IMR-90 (cell line): ENCODE results near the gene NRCAM. TPM values are rescaled to one million over a fixed set of nuclear protein-coding genes. Genes with fewer than 3 reads are reported as not detected.

ENCODE experiments used
- ATAC-seq: fragments of 200-7000 bp; cut with Tn5 transposase; 2 replicates; pipeline ENCODE4 v1.9.1; 2020; ENCODE audit warnings: low read depth, mild to moderate bottlenecking, moderate library complexity
- BruUV-seq: library from RNA; stranded (reverse); fragments of 400-500 nt; replicated peaks from 2 replicates; lab custom pipeline; 2021; lab: Mats Ljungman, UMichigan
- CTCF ChIA-PET: fragments of 300-600 bp; formaldehyde crosslinking; extraction: SDS; loops from one replicate; lab custom pipeline; 2021; ENCODE audit warnings: antibody characterized with exemption; lab: Yijun Ruan, JAX
- POLR2A ChIA-PET: fragments of 300-600 bp; sonication (Branson Sonifier 250); formaldehyde crosslinking; loops from one replicate; lab custom pipeline; 2022; ENCODE audit warnings: antibody characterized with exemption; ENCODE audit not compliant: unreplicated experiment; lab: Charles Lee
- DNase-seq: peaks from one replicate; pipeline ENCODE4 v3.0.0; 2013
- H2AFZ ChIP-seq: replicated peaks from 2 replicates; pipeline ENCODE3; 2013; ENCODE audit warnings: low read length, mild to moderate bottlenecking; ENCODE audit not compliant: poor library complexity
- H2AK5ac ChIP-seq: 2 replicates; pipeline ENCODE4 v1.6.1; 2013; ENCODE audit warnings: low read depth, low read length, inconsistent platforms
- H2AK9ac ChIP-seq: replicated peaks from 2 replicates; pipeline ENCODE3; 2013; ENCODE audit warnings: mild to moderate bottlenecking, low read depth, low read length, moderate library complexity; ENCODE audit not compliant: poor library complexity
- H2BK120ac ChIP-seq: 2 replicates; pipeline ENCODE4 v1.6.1; 2013; ENCODE audit warnings: low read depth, low read length, inconsistent platforms
- H2BK15ac ChIP-seq: 3 replicates; pipeline ENCODE4 v1.6.1; 2013; ENCODE audit warnings: low read depth, low read length, inconsistent platforms
- H2BK20ac ChIP-seq: 2 replicates; pipeline ENCODE4 v1.6.1; 2013; ENCODE audit warnings: low read depth, mild to moderate bottlenecking, inconsistent platforms, low read length, moderate library complexity
- H2BK5ac ChIP-seq: 2 replicates; pipeline ENCODE4 v1.6.1; 2013; ENCODE audit warnings: mild to moderate bottlenecking, low read depth, low read length, inconsistent platforms; ENCODE audit not compliant: poor library complexity, severe bottlenecking
- H3K14ac ChIP-seq: replicated peaks from 2 replicates; pipeline ENCODE4 v1.6.1; 2013; ENCODE audit warnings: low read depth, low read length, inconsistent platforms
- H3K18ac ChIP-seq: 2 replicates; pipeline ENCODE4 v1.6.1; 2013; ENCODE audit warnings: low read depth, low read length, control low read depth
- H3K23ac ChIP-seq: 2 replicates; pipeline ENCODE4 v1.6.1; 2013; ENCODE audit warnings: low read depth, low read length, inconsistent platforms
- H3K27ac ChIP-seq: 2 replicates; pipeline ENCODE4 v1.5.1; 2013; ENCODE audit warnings: mild to moderate bottlenecking, control low read depth, low read length; ENCODE audit not compliant: insufficient read depth
- H3K27me3 ChIP-seq: 2 replicates; pipeline ENCODE4 v1.6.1; 2013; ENCODE audit warnings: low read length; ENCODE audit not compliant: control insufficient read depth, insufficient read depth
- H3K36me3 ChIP-seq: 2 replicates; pipeline ENCODE4 v1.6.1; 2013; ENCODE audit warnings: low read length, mixed read lengths; ENCODE audit not compliant: control insufficient read depth, insufficient read depth
- H3K4ac ChIP-seq: 2 replicates; pipeline ENCODE4 v1.6.1; 2013; ENCODE audit warnings: low read depth, low read length, inconsistent platforms
- H3K4me1 ChIP-seq: 2 replicates; pipeline ENCODE4 v1.6.1; 2013; ENCODE audit warnings: low read length, mixed read lengths; ENCODE audit not compliant: control insufficient read depth, insufficient read depth
- H3K4me2 ChIP-seq: 2 replicates; pipeline ENCODE4 v1.6.1; 2013; ENCODE audit warnings: low read depth, mild to moderate bottlenecking, control low read depth, low read length, moderate library complexity
- H3K4me3 ChIP-seq: 2 replicates; pipeline ENCODE4 v1.5.1; 2013; ENCODE audit warnings: low read depth, mild to moderate bottlenecking, control low read depth, low read length, moderate library complexity; ENCODE audit not compliant: insufficient read depth
- H3K56ac ChIP-seq: 2 replicates; pipeline ENCODE4 v1.6.1; 2013; ENCODE audit warnings: low read length, inconsistent platforms; ENCODE audit not compliant: insufficient read depth; ENCODE audit errors: extremely low read depth
- H3K79me1 ChIP-seq, 2 experiments: 2 replicates each; pipeline ENCODE4 v1.6.1; 2013; ENCODE audit warnings: low read length in 2 of 2, inconsistent platforms in 1 of 2, low read depth in 1 of 2
- H3K9ac ChIP-seq: 2 replicates; pipeline ENCODE4 v1.6.1; 2013; ENCODE audit warnings: low read depth, low read length, control low read depth
- H3K9me1 ChIP-seq: 2 replicates; pipeline ENCODE4 v1.6.1; 2013; ENCODE audit warnings: low read length, inconsistent platforms; ENCODE audit not compliant: insufficient read depth
- H3K9me3 ChIP-seq: 2 replicates; pipeline ENCODE4 v1.6.1; 2013; ENCODE audit warnings: low read length; ENCODE audit not compliant: control insufficient read depth, insufficient read depth
- H4K20me1 ChIP-seq: 2 replicates; pipeline ENCODE4 v1.6.1; 2013; ENCODE audit warnings: low read length, inconsistent platforms; ENCODE audit not compliant: insufficient read depth
- H4K5ac ChIP-seq: 2 replicates; pipeline ENCODE4 v1.6.1; 2013; ENCODE audit warnings: mild to moderate bottlenecking, low read depth, low read length, control low read depth
- H4K8ac ChIP-seq, 2 experiments: 2 replicates each; pipeline ENCODE4 v1.6.1; 2013; ENCODE audit warnings: low read depth in 2 of 2, low read length in 2 of 2, control low read depth in 1 of 2, inconsistent platforms in 1 of 2
- H4K91ac ChIP-seq: 2 replicates; pipeline ENCODE4 v1.6.1; 2013; ENCODE audit warnings: low read depth, low read length, inconsistent platforms; ENCODE audit not compliant: insufficient read depth
- CEBPB ChIP-seq: IDR thresholded peaks from 2 replicates; pipeline ENCODE4 v1.6.1; 2012; ENCODE audit warnings: low read depth, low read length, improper control_type of control experiment
- CHD1 ChIP-seq: IDR thresholded peaks from 2 replicates; pipeline ENCODE4 v1.6.1; 2012; ENCODE audit warnings: low read depth, low read length, improper control_type of control experiment
- FOS ChIP-seq: fragments of 150-350 bp; IDR thresholded peaks from 2 replicates; pipeline ENCODE4 v1.6.1; 2016; ENCODE audit warnings: low read depth, low read length
- WGBS, 2 experiments: methylation state at CpG; one replicate each; pipeline versions ENCODE4 v1.1.5 to v1.1.7; 2013; ENCODE audit warnings: missing lambda C conversion rate in 2 of 2; ENCODE audit not compliant: insufficient read length in 1 of 2; ENCODE audit errors: extremely low coverage in 2 of 2; 5-methylcytosine and 5-hydroxymethylcytosine counted together
- dilution Hi-C: fragments of 300-500 bp; cut with HindIII; formaldehyde crosslinking; loops from one replicate; pipeline ENCODE4 v1.14.3; 2018; ENCODE audit warnings: low sequenced_read_pairs; ENCODE audit not compliant: unreplicated experiment
- in situ Hi-C: fragments of 300-500 bp; cut with MboI; formaldehyde crosslinking; loops from 3 replicates; pipeline ENCODE4 v1.14.3; 2019; ENCODE audit warnings: low sequenced_read_pairs, inconsistent platforms, mixed read lengths
- intact Hi-C: fragments of 100-400 bp; cut with micrococcal nuclease; formaldehyde crosslinking; loops from 2 replicates; pipeline ENCODE4 v1.10.0; 2022
- polyA plus RNA-seq, 3 experiments: library from polyadenylated mRNA; depleted of rRNA; stranded (reverse); fragments of >200 nt; gene quantifications; 2 replicates each; pipeline ENCODE4 v1.2.3, GENCODE V29; 2012; ENCODE audit warnings: low replicate concordance in 1 of 3
- total RNA-seq: library from RNA; depleted of rRNA; stranded (reverse); fragments of >200 nt; gene quantifications from 2 replicates; pipeline ENCODE4 v1.2.3, GENCODE V29; 2012
- TF ChIP-seq, protein P1 (sequence below): conservative IDR thresholded peaks from 2 replicates; pipeline ENCODE4 v1.5.1; 2012; ENCODE audit warnings: mild to moderate bottlenecking, low read depth, low read length, improper control_type of control experiment

The NRCAM gene
- total and polyA plus RNA-seq, 2 of the 4 experiments (the other 2 are of a cell fraction): 0.46 to 1.1 TPM

DNA sequence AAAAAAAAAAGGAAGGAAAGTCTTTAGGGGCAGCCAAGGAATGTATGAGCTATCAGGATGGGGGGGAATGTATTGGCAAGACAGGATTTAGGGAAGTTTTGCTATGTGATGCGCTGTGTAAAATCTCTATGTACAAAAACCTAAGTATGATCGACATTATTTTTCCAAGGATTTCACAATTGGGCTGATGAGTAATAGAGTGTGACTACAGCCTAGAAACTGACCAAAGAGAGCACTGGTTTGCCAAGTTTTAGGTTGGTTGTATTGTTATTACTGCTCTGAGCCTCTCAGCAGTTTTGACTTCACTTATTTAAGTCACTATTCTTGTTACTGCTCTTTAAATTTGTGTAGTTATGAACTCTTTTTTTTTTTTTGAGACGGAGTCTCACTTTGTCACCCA is 107.3 kb downstream of the NRCAM start:
- no peak overlapping the region for H4K8ac ChIP-seq
- no TSS peak for BruUV-seq
- H2BK120ac ChIP-seq: no peak overlapping the region
- H3K4ac ChIP-seq: no peak overlapping the region
- no peak overlapping the region for H4K91ac ChIP-seq
- H3K23ac ChIP-seq: no peak overlapping the region
- no CpG with 5 or more reads among the region's 3 CpGs for WGBS, 2 experiments
- no peaks in the 10 kb centered on the region for H3K79me1 ChIP-seq
- H3K27ac ChIP-seq: no peak overlapping the region
- H3K9ac ChIP-seq: no peak overlapping the region
- H2AK9ac ChIP-seq: no peak overlapping the region
- H3K4me1 ChIP-seq: no peaks in the 10 kb centered on the region
- no peaks in the 10 kb centered on the region for H3K36me3 ChIP-seq
- POLR2A ChIA-PET: no interaction called here
- H2BK20ac ChIP-seq: no peak overlapping the region
- peak; percentile 29 for DNase-seq
- no peak overlapping the region for H2BK5ac ChIP-seq
- no peak overlapping the region for H3K4me2 ChIP-seq
- H2BK15ac ChIP-seq: no peak overlapping the region
- ATAC-seq: no peak
- no peak overlapping the region for H3K14ac ChIP-seq
- no peak overlapping the region for H3K56ac ChIP-seq
- H3K9me3 ChIP-seq: no peaks in the 10 kb centered on the region
- H3K27me3 ChIP-seq: no peaks in the 10 kb centered on the region
- H4K5ac ChIP-seq: no peak overlapping the region
- H3K4me3 ChIP-seq: no peak overlapping the region
- CTCF ChIA-PET: no interaction called here
- intact Hi-C loops (no loop called here), dilution Hi-C loops (no loop called here), in situ Hi-C loops (no loop called here)
- H2AFZ ChIP-seq: no peak overlapping the region
- TF ChIP-seq CEBPB: peak; percentile 60; the same call in 1 of the 2 replicates
- no peak for TF ChIP-seq CHD1
- no peak for TF ChIP-seq FOS
- TF ChIP-seq, protein P1, sequence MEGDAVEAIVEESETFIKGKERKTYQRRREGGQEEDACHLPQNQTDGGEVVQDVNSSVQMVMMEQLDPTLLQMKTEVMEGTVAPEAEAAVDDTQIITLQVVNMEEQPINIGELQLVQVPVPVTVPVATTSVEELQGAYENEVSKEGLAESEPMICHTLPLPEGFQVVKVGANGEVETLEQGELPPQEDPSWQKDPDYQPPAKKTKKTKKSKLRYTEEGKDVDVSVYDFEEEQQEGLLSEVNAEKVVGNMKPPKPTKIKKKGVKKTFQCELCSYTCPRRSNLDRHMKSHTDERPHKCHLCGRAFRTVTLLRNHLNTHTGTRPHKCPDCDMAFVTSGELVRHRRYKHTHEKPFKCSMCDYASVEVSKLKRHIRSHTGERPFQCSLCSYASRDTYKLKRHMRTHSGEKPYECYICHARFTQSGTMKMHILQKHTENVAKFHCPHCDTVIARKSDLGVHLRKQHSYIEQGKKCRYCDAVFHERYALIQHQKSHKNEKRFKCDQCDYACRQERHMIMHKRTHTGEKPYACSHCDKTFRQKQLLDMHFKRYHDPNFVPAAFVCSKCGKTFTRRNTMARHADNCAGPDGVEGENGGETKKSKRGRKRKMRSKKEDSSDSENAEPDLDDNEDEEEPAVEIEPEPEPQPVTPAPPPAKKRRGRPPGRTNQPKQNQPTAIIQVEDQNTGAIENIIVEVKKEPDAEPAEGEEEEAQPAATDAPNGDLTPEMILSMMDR: no peak
- no peaks in the 10 kb centered on the region for H4K20me1 ChIP-seq
- no peaks in the 10 kb centered on the region for H3K9me1 ChIP-seq
- no peak overlapping the region for H3K18ac ChIP-seq
- H2AK5ac ChIP-seq: no peak overlapping the region
